ENCODE measurements around the gene HSPBAP1.
"Not testable (repeated sequence)": the region's sequence is repeated elsewhere in the genome, so short reads cannot be mapped to it uniquely, and the experiment has no call there.

Gene HSPBAP1

GRCh38 chr3:122742234-122742633, 51.4 kb downstream of the HSPBAP1 start:
- DNase-seq (ENCODE audit: low read depth), result no peak
- no peak for TF ChIP-seq MYC (IDR thresholded peaks at IDR 0.05; ENCODE audit: low read depth, low read length)
- TF ChIP-seq, protein P1, sequence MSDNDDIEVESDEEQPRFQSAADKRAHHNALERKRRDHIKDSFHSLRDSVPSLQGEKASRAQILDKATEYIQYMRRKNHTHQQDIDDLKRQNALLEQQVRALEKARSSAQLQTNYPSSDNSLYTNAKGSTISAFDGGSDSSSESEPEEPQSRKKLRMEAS (IDR thresholded peaks at IDR 0.05; ENCODE audit: low read depth, low read length), result no peak
- TF ChIP-seq CTCF (IDR thresholded peaks at IDR 0.05; ENCODE audit: low read depth, low read length), result no peak
- TF ChIP-seq POLR2A (IDR thresholded peaks at IDR 0.05; ENCODE audit: extremely low read depth, insufficient read length), result no peak

DNA sequence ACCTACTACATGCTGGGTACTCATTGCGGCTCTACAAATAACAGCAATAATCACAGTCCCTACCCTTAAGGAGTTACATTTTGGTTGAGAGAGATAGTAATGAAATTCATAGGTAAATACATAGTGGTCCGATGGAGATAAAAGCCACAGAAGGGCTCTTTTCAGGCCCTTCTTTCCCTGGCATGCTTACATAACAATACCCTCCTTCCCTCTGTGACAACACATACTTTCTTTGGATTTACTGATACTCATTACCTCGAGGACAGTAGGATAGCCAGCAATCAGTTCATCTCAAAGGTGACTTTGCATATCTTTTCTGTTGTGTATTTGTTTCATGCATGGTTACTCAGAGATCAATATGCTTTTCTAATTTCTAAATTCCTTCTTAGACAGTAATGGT, 54.5 kb downstream of the HSPBAP1 start:
- TF ChIP-seq, protein P1 (IDR thresholded peaks at IDR 0.05; ENCODE audit: low read depth, low read length), result no peak
- no peak for DNase-seq (ENCODE audit: low read depth)

More at GRCh38 chr3:122742234-122742633, 51.4 kb downstream of the HSPBAP1 start:
- no peak overlapping the region for H3K4me3 ChIP-seq (ENCODE audit: low read depth, low read length)

DNA sequence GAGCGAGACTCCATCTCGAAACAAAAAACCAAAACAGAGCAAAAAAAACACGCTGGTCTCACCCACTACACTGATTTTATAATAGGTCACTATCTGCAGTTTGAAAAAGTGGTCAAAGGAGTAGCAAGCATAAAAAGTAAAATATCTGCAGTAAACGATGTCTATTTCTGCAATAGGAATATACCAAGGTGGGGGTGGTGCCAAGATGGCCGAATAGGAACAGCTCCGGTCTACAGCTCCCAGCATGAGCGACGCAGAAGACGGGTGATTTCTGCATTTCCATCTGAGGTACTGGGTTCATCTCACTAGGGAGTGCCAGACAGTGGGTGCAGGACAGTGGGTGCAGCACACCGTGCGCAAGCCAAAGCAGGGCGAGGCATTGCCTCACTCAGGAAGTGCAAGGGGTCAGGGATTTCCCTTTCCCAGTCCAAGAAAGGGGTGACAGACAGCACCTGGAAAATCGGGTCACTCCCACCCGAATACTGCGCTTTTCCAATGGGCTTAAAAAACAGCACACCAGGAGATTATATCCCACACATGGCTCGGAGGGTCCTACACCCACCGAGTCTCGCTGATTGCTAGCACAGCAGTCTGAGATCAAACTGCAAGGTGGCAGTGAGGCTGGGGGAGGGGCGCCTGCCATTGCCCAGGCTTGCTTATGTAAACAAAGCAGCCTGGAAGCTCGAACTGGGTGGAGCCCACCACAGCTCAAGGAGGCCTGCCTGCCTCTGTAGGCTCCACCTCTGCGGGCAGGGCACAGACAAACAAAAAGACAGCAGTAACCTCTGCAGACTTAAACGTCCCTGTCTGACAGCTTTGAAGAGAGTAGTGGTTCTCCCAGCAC, 60.7 kb downstream of the HSPBAP1 start:
- not testable (repeated sequence) for DNase-seq (ENCODE audit: low read depth); H3K4me3 ChIP-seq (ENCODE audit: low read depth, low read length)

More for the DNA sequence above, 54.5 kb downstream of the HSPBAP1 start:
- no peak overlapping the region for H3K4me3 ChIP-seq (ENCODE audit: low read depth, low read length)

DNA sequence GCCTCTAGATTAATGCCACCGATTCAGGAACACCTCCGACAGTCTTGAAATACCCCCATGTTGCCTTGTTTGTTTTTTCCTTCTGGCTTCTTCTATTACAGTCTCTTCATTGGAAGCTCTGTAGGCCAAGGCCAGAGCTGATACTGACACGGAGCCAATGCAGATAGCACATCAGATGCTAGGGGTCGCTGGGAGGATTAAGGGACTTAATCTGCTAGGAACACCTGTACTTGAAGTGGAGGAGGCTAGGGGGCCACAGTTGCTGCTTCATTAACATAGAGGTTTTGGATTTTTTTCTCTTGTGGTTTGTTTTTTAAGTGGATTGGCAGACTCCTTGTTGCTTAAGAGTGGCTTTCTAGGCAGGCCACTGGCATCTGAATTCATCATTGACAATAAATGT, 63.4 kb downstream of the HSPBAP1 start:
- no peak for DNase-seq (ENCODE audit: low read depth)
- TF ChIP-seq, protein P1 (IDR thresholded peaks at IDR 0.05; ENCODE audit: low read depth, low read length), result no peak
- TF ChIP-seq CTCF (IDR thresholded peaks at IDR 0.05; ENCODE audit: low read depth, low read length) (no peak), POLR2A (IDR thresholded peaks at IDR 0.05; ENCODE audit: extremely low read depth, insufficient read length) (no peak), MYC (IDR thresholded peaks at IDR 0.05; ENCODE audit: low read depth, low read length) (no peak)
- no peak overlapping the region for H3K4me3 ChIP-seq (ENCODE audit: low read depth, low read length)

DNA sequence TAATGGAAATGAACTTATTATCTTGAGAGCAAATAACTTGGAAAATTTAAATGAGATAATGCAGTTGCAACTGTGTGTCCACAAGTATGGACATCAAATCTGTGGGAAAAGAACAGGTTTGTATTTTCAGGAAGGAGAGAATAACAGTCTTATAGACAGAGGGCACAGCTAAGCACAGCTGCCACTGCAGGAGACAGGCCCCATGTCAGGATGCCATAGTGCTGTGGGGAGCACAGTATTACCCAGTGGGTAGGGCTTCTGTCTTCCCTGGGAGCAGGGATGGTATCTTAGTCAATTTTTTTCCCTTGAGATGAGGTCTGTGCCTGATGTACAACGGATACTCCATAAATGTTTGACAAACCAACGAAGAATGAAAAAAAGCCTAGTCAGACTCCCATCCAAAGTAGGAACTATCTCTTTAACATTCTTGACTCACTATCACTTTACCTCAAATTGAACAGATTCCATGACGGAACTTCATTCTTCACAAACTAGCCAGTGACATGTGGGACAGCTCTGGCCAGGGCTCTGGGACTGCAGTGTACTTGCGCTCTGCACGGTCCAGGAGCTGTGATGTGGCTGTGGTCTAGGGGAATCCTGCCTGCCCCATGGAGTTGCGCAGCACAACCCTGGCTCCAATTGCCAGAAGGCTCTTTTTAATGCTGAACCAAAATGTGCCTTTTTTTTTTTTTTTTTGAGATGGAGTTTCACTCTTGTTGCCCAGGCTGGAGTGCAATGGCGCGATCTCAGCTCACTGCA, 64.7 kb downstream of the HSPBAP1 start:
- no peak for DNase-seq (ENCODE audit: low read depth)
- no peak overlapping the region for H3K4me3 ChIP-seq (ENCODE audit: low read depth, low read length)
- TF ChIP-seq CTCF (IDR thresholded peaks at IDR 0.05; ENCODE audit: low read depth, low read length), result no peak
- TF ChIP-seq MYC (IDR thresholded peaks at IDR 0.05; ENCODE audit: low read depth, low read length), result no peak
- TF ChIP-seq, protein P1 (IDR thresholded peaks at IDR 0.05; ENCODE audit: low read depth, low read length), result no peak
- TF ChIP-seq POLR2A (IDR thresholded peaks at IDR 0.05; ENCODE audit: extremely low read depth, insufficient read length), result no peak

GRCh38 chr3:122728186-122728585, 65.4 kb downstream of the HSPBAP1 start:
- H3K4me3 ChIP-seq (ENCODE audit: low read depth, low read length), result no peak overlapping the region
- no peak for TF ChIP-seq POLR2A (IDR thresholded peaks at IDR 0.05; ENCODE audit: extremely low read depth, insufficient read length)
- TF ChIP-seq, protein P1 (IDR thresholded peaks at IDR 0.05; ENCODE audit: low read depth, low read length), result no peak
- no peak for TF ChIP-seq CTCF (IDR thresholded peaks at IDR 0.05; ENCODE audit: low read depth, low read length)
- no peak for TF ChIP-seq MYC (IDR thresholded peaks at IDR 0.05; ENCODE audit: low read depth, low read length)
- no peak for DNase-seq (ENCODE audit: low read depth)

All from NB4 (cell line).